ENCODE results near the gene CMTM7.

CMTM7 gene

DNA sequence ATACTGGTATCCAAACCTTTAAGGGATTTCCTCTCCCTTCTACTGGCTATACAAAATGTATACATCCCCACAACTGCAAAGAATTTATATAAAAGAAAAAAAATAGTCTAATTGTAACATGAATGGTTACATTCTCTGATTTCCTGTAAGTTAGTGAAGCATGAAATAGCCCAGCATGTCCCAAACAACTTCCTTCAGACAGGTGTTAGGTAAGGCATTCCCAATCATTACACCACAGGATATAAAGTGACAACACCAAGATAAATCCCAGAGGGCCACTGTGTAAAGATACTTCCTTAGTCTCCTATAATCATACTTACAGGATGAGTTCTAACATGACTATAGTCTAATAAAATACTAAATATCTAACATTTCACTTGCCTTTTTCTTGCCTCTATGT, 103.4 kb downstream of the CMTM7 start:
- TF ChIP-seq SPI1 (IDR thresholded peaks at IDR 0.05; ENCODE audit: borderline replicate concordance, low read depth) (no peak), GABPA (IDR thresholded peaks at IDR 0.05; ENCODE audit: low read depth) (no peak), POLR2AphosphoS5 (IDR thresholded peaks at IDR 0.05; ENCODE audit: low read depth) (no peak)
- TF ChIP-seq, protein P1, sequence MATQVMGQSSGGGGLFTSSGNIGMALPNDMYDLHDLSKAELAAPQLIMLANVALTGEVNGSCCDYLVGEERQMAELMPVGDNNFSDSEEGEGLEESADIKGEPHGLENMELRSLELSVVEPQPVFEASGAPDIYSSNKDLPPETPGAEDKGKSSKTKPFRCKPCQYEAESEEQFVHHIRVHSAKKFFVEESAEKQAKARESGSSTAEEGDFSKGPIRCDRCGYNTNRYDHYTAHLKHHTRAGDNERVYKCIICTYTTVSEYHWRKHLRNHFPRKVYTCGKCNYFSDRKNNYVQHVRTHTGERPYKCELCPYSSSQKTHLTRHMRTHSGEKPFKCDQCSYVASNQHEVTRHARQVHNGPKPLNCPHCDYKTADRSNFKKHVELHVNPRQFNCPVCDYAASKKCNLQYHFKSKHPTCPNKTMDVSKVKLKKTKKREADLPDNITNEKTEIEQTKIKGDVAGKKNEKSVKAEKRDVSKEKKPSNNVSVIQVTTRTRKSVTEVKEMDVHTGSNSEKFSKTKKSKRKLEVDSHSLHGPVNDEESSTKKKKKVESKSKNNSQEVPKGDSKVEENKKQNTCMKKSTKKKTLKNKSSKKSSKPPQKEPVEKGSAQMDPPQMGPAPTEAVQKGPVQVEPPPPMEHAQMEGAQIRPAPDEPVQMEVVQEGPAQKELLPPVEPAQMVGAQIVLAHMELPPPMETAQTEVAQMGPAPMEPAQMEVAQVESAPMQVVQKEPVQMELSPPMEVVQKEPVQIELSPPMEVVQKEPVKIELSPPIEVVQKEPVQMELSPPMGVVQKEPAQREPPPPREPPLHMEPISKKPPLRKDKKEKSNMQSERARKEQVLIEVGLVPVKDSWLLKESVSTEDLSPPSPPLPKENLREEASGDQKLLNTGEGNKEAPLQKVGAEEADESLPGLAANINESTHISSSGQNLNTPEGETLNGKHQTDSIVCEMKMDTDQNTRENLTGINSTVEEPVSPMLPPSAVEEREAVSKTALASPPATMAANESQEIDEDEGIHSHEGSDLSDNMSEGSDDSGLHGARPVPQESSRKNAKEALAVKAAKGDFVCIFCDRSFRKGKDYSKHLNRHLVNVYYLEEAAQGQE (IDR thresholded peaks at IDR 0.05; ENCODE audit: insufficient replicate concordance, low read depth): no peak
- TF ChIP-seq, protein P2, sequence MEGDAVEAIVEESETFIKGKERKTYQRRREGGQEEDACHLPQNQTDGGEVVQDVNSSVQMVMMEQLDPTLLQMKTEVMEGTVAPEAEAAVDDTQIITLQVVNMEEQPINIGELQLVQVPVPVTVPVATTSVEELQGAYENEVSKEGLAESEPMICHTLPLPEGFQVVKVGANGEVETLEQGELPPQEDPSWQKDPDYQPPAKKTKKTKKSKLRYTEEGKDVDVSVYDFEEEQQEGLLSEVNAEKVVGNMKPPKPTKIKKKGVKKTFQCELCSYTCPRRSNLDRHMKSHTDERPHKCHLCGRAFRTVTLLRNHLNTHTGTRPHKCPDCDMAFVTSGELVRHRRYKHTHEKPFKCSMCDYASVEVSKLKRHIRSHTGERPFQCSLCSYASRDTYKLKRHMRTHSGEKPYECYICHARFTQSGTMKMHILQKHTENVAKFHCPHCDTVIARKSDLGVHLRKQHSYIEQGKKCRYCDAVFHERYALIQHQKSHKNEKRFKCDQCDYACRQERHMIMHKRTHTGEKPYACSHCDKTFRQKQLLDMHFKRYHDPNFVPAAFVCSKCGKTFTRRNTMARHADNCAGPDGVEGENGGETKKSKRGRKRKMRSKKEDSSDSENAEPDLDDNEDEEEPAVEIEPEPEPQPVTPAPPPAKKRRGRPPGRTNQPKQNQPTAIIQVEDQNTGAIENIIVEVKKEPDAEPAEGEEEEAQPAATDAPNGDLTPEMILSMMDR (IDR thresholded peaks at IDR 0.05; ENCODE audit: insufficient read depth, low read length): no peak
- DNase-seq (ENCODE audit: low read depth in 1 of 2, low spot score in 1 of 2): no peak
- no peaks in the 10 kb centered on the region for H3K27me3 ChIP-seq (ENCODE audit: insufficient read depth, poor library complexity, severe bottlenecking)
- no peak overlapping the region for H3K4me3 ChIP-seq (replicated peaks; ENCODE audit: insufficient read depth, low read length)
- no peak overlapping the region for H3K27ac ChIP-seq (replicated peaks)

DNA sequence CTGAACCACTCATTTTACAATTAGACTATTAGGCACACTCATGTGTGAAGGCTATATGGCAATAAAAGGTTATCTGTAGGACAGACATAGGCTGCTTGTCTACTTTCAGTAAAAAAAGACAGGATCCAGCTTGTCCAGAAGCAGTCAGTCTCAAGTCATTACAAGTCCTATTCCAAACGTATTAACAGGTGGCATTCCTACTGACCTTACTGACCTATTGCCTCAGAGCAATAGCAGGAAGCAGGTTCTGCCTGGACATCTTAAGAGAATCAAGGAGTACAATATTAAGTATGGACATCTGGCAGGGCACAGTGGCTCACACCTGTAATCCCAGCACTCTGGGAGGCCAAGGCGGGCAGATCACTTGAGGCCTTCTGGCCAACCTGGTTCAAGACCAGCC, 104.0 kb downstream of the CMTM7 start:
- H3K4me3 ChIP-seq (replicated peaks; ENCODE audit: insufficient read depth, low read length): no peak overlapping the region
- H3K27ac ChIP-seq (replicated peaks): no peak overlapping the region
- DNase-seq (ENCODE audit: low read depth in 1 of 2, low spot score in 1 of 2): no peak
- TF ChIP-seq SPI1 (IDR thresholded peaks at IDR 0.05; ENCODE audit: borderline replicate concordance, low read depth) (no peak), POLR2AphosphoS5 (IDR thresholded peaks at IDR 0.05; ENCODE audit: low read depth) (no peak), GABPA (IDR thresholded peaks at IDR 0.05; ENCODE audit: low read depth) (no peak)
- TF ChIP-seq, protein P1 (IDR thresholded peaks at IDR 0.05; ENCODE audit: insufficient replicate concordance, low read depth): no peak
- TF ChIP-seq, protein P2 (IDR thresholded peaks at IDR 0.05; ENCODE audit: insufficient read depth, low read length): no peak
- no peaks in the 10 kb centered on the region for H3K27me3 ChIP-seq (ENCODE audit: insufficient read depth, poor library complexity, severe bottlenecking)

DNA sequence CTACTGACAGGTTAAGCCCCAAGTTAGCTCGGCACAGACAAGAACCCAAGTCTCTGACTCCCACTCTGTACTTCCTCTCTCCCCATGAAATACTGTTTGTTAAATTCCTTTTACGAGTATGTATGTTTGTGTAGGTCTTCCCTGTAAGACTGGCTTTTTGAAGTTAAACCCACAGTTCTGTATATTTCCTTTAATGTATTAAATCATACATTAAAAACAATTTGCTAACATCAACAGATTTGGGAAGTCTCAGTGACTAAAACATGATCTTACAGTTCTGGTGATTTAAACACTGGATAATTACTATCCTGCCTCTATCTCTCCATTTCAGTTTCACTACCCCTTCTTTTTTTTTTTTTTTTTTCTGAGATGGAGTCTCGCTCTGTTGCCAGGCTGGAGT, 106.6 kb downstream of the CMTM7 start:
- Histone ChIP-seq H3K27ac (replicated peaks) (no peak overlapping the region), H3K27me3 (ENCODE audit: insufficient read depth, poor library complexity, severe bottlenecking) (no peaks in the 10 kb centered on the region), H3K4me3 (replicated peaks; ENCODE audit: insufficient read depth, low read length) (no peak overlapping the region)
- TF ChIP-seq GABPA (IDR thresholded peaks at IDR 0.05; ENCODE audit: low read depth) (no peak), SPI1 (IDR thresholded peaks at IDR 0.05; ENCODE audit: borderline replicate concordance, low read depth) (peak; percentile 55)
- DNase-seq (ENCODE audit: low read depth in 1 of 2, low spot score in 1 of 2): no peak

DNA sequence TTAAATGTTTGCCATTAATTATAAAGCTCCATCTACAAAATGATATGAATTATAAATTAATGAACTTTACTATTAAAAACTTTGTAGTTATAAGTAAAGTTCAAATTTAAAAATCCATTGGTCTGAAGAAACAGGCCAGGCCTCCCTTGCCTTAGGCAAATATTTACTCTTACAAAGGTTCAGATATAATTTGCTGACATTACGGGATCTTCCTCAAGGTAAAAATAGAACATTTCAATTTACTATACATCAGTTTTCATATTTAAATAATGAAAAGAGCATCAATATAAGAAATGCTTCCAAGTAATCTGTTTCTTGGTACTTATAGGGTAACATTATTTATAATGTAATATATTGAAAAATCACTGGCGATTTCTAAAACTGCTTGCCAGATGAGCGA, 107.3 kb downstream of the CMTM7 start:
- TF ChIP-seq, protein P2 (IDR thresholded peaks at IDR 0.05; ENCODE audit: insufficient read depth, low read length): no peak
- TF ChIP-seq SPI1 (IDR thresholded peaks at IDR 0.05; ENCODE audit: borderline replicate concordance, low read depth): no peak
- no peak for TF ChIP-seq GABPA (IDR thresholded peaks at IDR 0.05; ENCODE audit: low read depth)
- TF ChIP-seq POLR2AphosphoS5 (IDR thresholded peaks at IDR 0.05; ENCODE audit: low read depth): no peak
- TF ChIP-seq, protein P1 (IDR thresholded peaks at IDR 0.05; ENCODE audit: insufficient replicate concordance, low read depth): no peak
- Histone ChIP-seq H3K4me3 (replicated peaks; ENCODE audit: insufficient read depth, low read length) (no peak overlapping the region), H3K27me3 (ENCODE audit: insufficient read depth, poor library complexity, severe bottlenecking) (no peaks in the 10 kb centered on the region), H3K27ac (replicated peaks) (no peak overlapping the region)
- no peak for DNase-seq (ENCODE audit: low read depth in 1 of 2, low spot score in 1 of 2)
